ENCODE results near the gene PDE9A. TPM values are rescaled to one million over a fixed set of nuclear protein-coding genes. Genes with fewer than 3 reads are reported as not detected.
"Not testable (repeated sequence)": the region's sequence is repeated elsewhere in the genome, so short reads cannot be mapped to it uniquely, and the experiment has no call there.

The PDE9A gene
- total RNA-seq, 4 donors from 2014 or later: 10.6 to 83.2 (median 28.5) TPM

- H3K36me3 ChIP-seq: peaks cover 0 to 22% of the 10 kb centered on the region in 2 donors
- TF ChIP-seq POLR2AphosphoS5 (IDR thresholded peaks at IDR 0.05): no peak
- H3K27me3 ChIP-seq: no peaks in the 10 kb centered on the region
- no peaks in the 10 kb centered on the region for H3K9me3 ChIP-seq
- no peak for ATAC-seq
- no peak overlapping the region for H3K4me3 ChIP-seq
- WGBS, 2 donors (ENCODE audit: low coverage in 1 of 2): 84% methylated on average over 4 of the region's 7 CpGs; no CpG with 5 or more reads in 1 of the 2 donors
- no peak overlapping the region for H3K27ac ChIP-seq
- H3K4me1 ChIP-seq: no peaks in the 10 kb centered on the region
Measured at GRCh38 chr21:42707207-42707830, 53.9 kb downstream of the PDE9A start.

GRCh38 chr21:42708107-42708506, 54.7 kb downstream of the PDE9A start:
- Histone ChIP-seq H3K4me3 (no peak overlapping the region), H3K27me3 (no peaks in the 10 kb centered on the region)

DNA sequence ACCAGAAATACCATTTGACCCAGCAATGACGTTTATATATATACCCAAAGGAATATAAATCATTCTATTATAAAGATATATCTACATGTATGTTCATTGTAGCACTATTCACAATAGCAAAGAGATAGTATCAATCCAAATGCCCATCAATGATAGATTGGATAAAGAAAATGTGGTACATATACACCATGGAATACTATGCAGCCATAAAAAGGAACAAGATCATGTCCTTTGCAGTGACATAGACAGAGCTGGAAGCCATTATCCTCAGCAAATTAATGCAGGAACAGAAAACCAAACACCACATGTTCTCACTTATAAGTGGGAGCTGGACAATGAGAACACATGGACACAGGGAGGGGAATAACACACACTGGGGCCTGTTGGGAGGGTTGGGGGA, 55.5 kb downstream of the PDE9A start:
- not testable (repeated sequence) for H3K4me1 ChIP-seq, H3K4me3 ChIP-seq, H3K36me3 ChIP-seq, H3K9me3 ChIP-seq, H3K27ac ChIP-seq, H3K27me3 ChIP-seq, ATAC-seq
- 100% methylated on average over 1 of the region's 1 CpG for WGBS, 2 donors (ENCODE audit: low coverage in 1 of 2)

More at GRCh38 chr21:42708107-42708506, 54.7 kb downstream of the PDE9A start:
- Histone ChIP-seq H3K36me3 (peaks cover 0 to 14% of the 10 kb centered on the region in 2 donors), H3K4me1 (no peaks in the 10 kb centered on the region), H3K27ac (no peak overlapping the region), H3K9me3 (no peaks in the 10 kb centered on the region)
- no peak for ATAC-seq
- no peak for TF ChIP-seq EP300 (IDR thresholded peaks at IDR 0.05)
- TF ChIP-seq POLR2AphosphoS5 (IDR thresholded peaks at IDR 0.05): no peak
- TF ChIP-seq POLR2A (IDR thresholded peaks at IDR 0.05): no peak
- TF ChIP-seq CTCF (IDR thresholded peaks at IDR 0.05): no peak
- WGBS, 2 donors (ENCODE audit: low coverage in 1 of 2): 76 to 82% methylated on average over 7 of the region's 7 CpGs

DNA sequence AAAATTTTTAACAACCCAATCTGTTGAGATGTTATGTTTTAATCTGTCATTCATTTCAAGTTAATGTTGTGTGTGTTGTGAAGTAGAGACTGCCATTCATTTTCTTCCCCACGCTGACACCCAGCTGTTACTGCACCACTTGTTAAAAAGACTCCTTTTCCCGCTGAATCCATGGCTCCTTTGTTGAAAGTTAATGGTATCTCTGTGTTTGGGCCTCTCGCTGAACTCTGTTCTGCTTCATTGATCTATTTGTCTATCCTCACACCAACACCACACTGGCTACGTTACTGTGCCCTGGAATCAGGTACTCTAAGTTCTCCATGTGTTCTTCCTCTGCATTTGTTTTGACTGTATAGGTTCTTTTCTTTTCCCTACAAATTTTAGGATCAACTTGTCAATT, 58.2 kb downstream of the PDE9A start:
- 64 to 83% methylated on average over 4 of the region's 4 CpGs for WGBS, 2 donors (ENCODE audit: low coverage in 1 of 2)
- Histone ChIP-seq H3K4me3 (no peak overlapping the region), H3K27me3 (no peaks in the 10 kb centered on the region), H3K9me3 (no peaks in the 10 kb centered on the region), H3K4me1 (no peaks in the 10 kb centered on the region), H3K27ac (no peak overlapping the region), H3K36me3 (no peaks in the 10 kb centered on the region)
- no peak for TF ChIP-seq POLR2A (IDR thresholded peaks at IDR 0.05)
- no peak for TF ChIP-seq POLR2AphosphoS5 (IDR thresholded peaks at IDR 0.05)
- no peak for TF ChIP-seq CTCF (IDR thresholded peaks at IDR 0.05)
- TF ChIP-seq EP300 (IDR thresholded peaks at IDR 0.05): no peak
- no peak for ATAC-seq

- not testable (repeated sequence) for H3K27me3 ChIP-seq, H3K4me3 ChIP-seq, ATAC-seq, H3K36me3 ChIP-seq, H3K27ac ChIP-seq, H3K4me1 ChIP-seq, H3K9me3 ChIP-seq
- 100% methylated on average over 5 of the region's 7 CpGs for WGBS, 2 donors (ENCODE audit: low coverage in 1 of 2)
Measured at GRCh38 chr21:42715427-42715826, 62.0 kb downstream of the PDE9A start.

DNA sequence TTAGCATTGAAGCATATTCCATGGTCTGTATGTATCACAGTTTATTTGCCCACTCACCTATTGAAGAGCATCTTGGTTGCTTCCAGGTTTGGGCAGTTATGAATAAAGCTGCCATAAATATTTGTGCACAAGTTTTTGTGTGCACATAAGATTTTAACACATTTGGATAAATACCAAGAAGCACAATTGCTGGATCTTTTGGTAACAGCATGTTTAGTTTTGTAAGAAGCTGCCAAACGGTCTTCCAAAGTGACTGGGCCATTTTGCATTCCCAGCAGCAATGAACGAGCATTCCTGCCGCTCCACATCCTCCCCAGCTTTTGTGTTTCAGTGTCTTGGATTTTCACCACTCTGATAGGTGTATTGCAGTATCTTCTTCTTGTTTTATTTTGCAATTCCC, 62.7 kb downstream of the PDE9A start:
- no peak for ATAC-seq
- H3K4me3 ChIP-seq: no peak overlapping the region
- peaks cover 0 to 8% (median 0%) of the 10 kb centered on the region in 3 donors for H3K4me1 ChIP-seq
- H3K27ac ChIP-seq: no peak overlapping the region
- TF ChIP-seq POLR2A (IDR thresholded peaks at IDR 0.05) (no peak), POLR2AphosphoS5 (IDR thresholded peaks at IDR 0.05) (no peak), EP300 (IDR thresholded peaks at IDR 0.05) (no peak), CTCF (IDR thresholded peaks at IDR 0.05) (no peak)
- H3K9me3 ChIP-seq: no peaks in the 10 kb centered on the region
- H3K27me3 ChIP-seq: no peaks in the 10 kb centered on the region
- no peaks in the 10 kb centered on the region for H3K36me3 ChIP-seq
- 69 to 70% methylated on average over 3 of the region's 3 CpGs for WGBS, 2 donors (ENCODE audit: low coverage in 1 of 2)

GRCh38 chr21:42720484-42720883, 67.1 kb downstream of the PDE9A start:
- not testable (repeated sequence) for H3K36me3 ChIP-seq, ATAC-seq, H3K27ac ChIP-seq, H3K4me3 ChIP-seq, H3K9me3 ChIP-seq, H3K27me3 ChIP-seq
- 78 to 92% methylated on average over 2 to 7 of the region's 12 CpGs for WGBS, 2 donors (ENCODE audit: low coverage in 1 of 2)
- peaks cover 0 to 30% (median 3%) of the 10 kb centered on the region in 3 donors for H3K4me1 ChIP-seq
